ENCODE results near the gene ANO7.
"Not testable (repeated sequence)": the region's sequence is repeated elsewhere in the genome, so short reads cannot be mapped to it uniquely, and the experiment has no call there.

ANO7 gene

GRCh38 chr2:241195506-241196130 is 7.1 kb downstream of the ANO7 start:
- Mint-ChIP-seq H3K4me3 (no peak overlapping the region), H3K27me3 (ENCODE audit: low read depth, poor library complexity) (no peaks in the 10 kb centered on the region), H3K27ac (no peak overlapping the region), H3K36me3 (ENCODE audit: low read depth) (no peaks in the 10 kb centered on the region), H3K9me3 (no peaks in the 10 kb centered on the region), H3K4me1 (peaks cover 18% of the 10 kb centered on the region)
- DNase-seq, result no peak
- no peak for TF ChIP-seq CTCF (IDR thresholded peaks at IDR 0.05)

GRCh38 chr2:241197246-241197645 is 8.8 kb downstream of the ANO7 start:
- H3K4me1 Mint-ChIP-seq, result peaks cover 12% of the 10 kb centered on the region
- not testable (repeated sequence) for H3K9me3 Mint-ChIP-seq; H3K36me3 Mint-ChIP-seq (ENCODE audit: low read depth); DNase-seq; H3K27ac Mint-ChIP-seq; H3K27me3 Mint-ChIP-seq (ENCODE audit: low read depth, poor library complexity); H3K4me3 Mint-ChIP-seq

GRCh38 chr2:241197947-241198346 is 9.5 kb downstream of the ANO7 start:
- H3K36me3 Mint-ChIP-seq (ENCODE audit: low read depth), result no peaks in the 10 kb centered on the region
- peak; percentile 0 for DNase-seq
- H3K4me1 Mint-ChIP-seq, result peaks cover 12% of the 10 kb centered on the region
- no peak overlapping the region for H3K27ac Mint-ChIP-seq
- H3K9me3 Mint-ChIP-seq, result no peaks in the 10 kb centered on the region
- no peak overlapping the region for H3K4me3 Mint-ChIP-seq
- no peak for TF ChIP-seq CTCF (IDR thresholded peaks at IDR 0.05)
- no peaks in the 10 kb centered on the region for H3K27me3 Mint-ChIP-seq (ENCODE audit: low read depth, poor library complexity)

GRCh38 chr2:241198381-241199279 is 10.2 kb downstream of the ANO7 start:
- Mint-ChIP-seq H3K27ac (no peak overlapping the region), H3K9me3 (no peaks in the 10 kb centered on the region), H3K27me3 (ENCODE audit: low read depth, poor library complexity) (no peaks in the 10 kb centered on the region), H3K4me3 (no peak overlapping the region), H3K4me1 (peaks cover 12% of the 10 kb centered on the region), H3K36me3 (ENCODE audit: low read depth) (no peaks in the 10 kb centered on the region)
- DNase-seq, result peak; percentile 1
- no peak for TF ChIP-seq CTCF (IDR thresholded peaks at IDR 0.05)

- H3K36me3 Mint-ChIP-seq (ENCODE audit: low read depth), result no peaks in the 10 kb centered on the region
- H3K27ac Mint-ChIP-seq, result no peak overlapping the region
- no peaks in the 10 kb centered on the region for H3K9me3 Mint-ChIP-seq
- peak; percentile 3 for DNase-seq
- H3K27me3 Mint-ChIP-seq (ENCODE audit: low read depth, poor library complexity), result no peaks in the 10 kb centered on the region
- no peak overlapping the region for H3K4me3 Mint-ChIP-seq
- TF ChIP-seq CTCF (IDR thresholded peaks at IDR 0.05), result no peak
- H3K4me1 Mint-ChIP-seq, result peaks cover 12% of the 10 kb centered on the region
Measured at GRCh38 chr2:241199286-241199685, 10.8 kb downstream of the ANO7 start.

GRCh38 chr2:241199897-241200821 is 11.7 kb downstream of the ANO7 start:
- Mint-ChIP-seq H3K36me3 (ENCODE audit: low read depth) (no peaks in the 10 kb centered on the region), H3K27me3 (ENCODE audit: low read depth, poor library complexity) (no peaks in the 10 kb centered on the region), H3K4me1 (peaks cover 12% of the 10 kb centered on the region), H3K27ac (no peak overlapping the region), H3K4me3 (no peak overlapping the region), H3K9me3 (no peaks in the 10 kb centered on the region)
- no peak for TF ChIP-seq CTCF (IDR thresholded peaks at IDR 0.05)
- DNase-seq, result no peak

All from nephron progenitor cell (in vitro differentiated cells).